H1 (cell line): Measurements from ENCODE around the gene PIP5K1B. TPM values are rescaled to one million over a fixed set of nuclear protein-coding genes. Genes with fewer than 3 reads are reported as not detected.

ENCODE experiments used
- BACH1 ChIP-seq: IDR thresholded peaks from 2 replicates; pipeline ENCODE4 v1.6.1; 2012; ENCODE audit warnings: low read length, improper control_type of control experiment
- BRCA1 ChIP-seq: IDR thresholded peaks from 2 replicates; pipeline ENCODE4 v1.6.1; 2012; ENCODE audit warnings: low read depth, low read length, improper control_type of control experiment
- GABPA ChIP-seq: IDR thresholded peaks from 2 replicates; pipeline ENCODE4 v1.6.1; 2011; ENCODE audit warnings: mild to moderate bottlenecking, low read length, moderate library complexity, borderline replicate concordance; ENCODE audit not compliant: insufficient read depth
- POLR2A ChIP-seq, 2 experiments: IDR thresholded peaks; 1 replicate in 1 of 2; 2 replicates in 1 of 2; pipeline ENCODE4 v1.6.1; 2011; ENCODE audit warnings: low read depth in 2 of 2, low read length in 2 of 2, mild to moderate bottlenecking in 2 of 2; ENCODE audit errors: control extremely low read depth in 1 of 2
- SP4 ChIP-seq: IDR thresholded peaks from 2 replicates; pipeline ENCODE4 v1.6.1; 2012; ENCODE audit warnings: low read length, inconsistent platforms
- SUZ12 ChIP-seq: fragments of 200-600 bp; sonication (generic); IDR thresholded peaks from 2 replicates; pipeline ENCODE4 v1.6.1; 2012; ENCODE audit warnings: mild to moderate bottlenecking, inconsistent platforms, low read length, moderate library complexity, mixed read lengths
- YY1 ChIP-seq: IDR thresholded peaks from 2 replicates; pipeline ENCODE4 v1.6.1; 2011; ENCODE audit warnings: low read depth, mild to moderate bottlenecking, low read length
- polyA plus RNA-seq, 7 experiments: library from polyadenylated mRNA; depleted of rRNA in 3 of 7; stranded (reverse) in 5 of 7; unstranded in 2 of 7; fragments of >200 nt in 5 of 7; fragments of 200-250 nt in 2 of 7; gene quantifications; 1 replicate in 5 of 7; 2 replicates in 1 of 7; 4 replicates in 1 of 7; pipeline versions ENCODE4 v1.2.1 to v1.2.3, GENCODE V29; 2011 to 2013; ENCODE audit warnings: missing spikeins in 2 of 7, mixed read lengths in 2 of 7
- total RNA-seq: library from RNA; stranded (reverse); fragmentation: NEBNext Ultra II Directional; extraction: Animal tissue kit (Norgen Biotek cat#: 25700); gene quantifications from 2 replicates; pipeline ENCODE4 v1.2.1, GENCODE V29; 2021
- TF ChIP-seq, protein P1 (sequence below), 3 experiments: IDR thresholded peaks; 1 replicate in 2 of 3; 2 replicates in 1 of 3; pipeline versions ENCODE4 v1.5.1 to v1.6.1; 2011; ENCODE audit warnings: low read length in 3 of 3, mild to moderate bottlenecking in 3 of 3, inconsistent platforms in 2 of 3, low read depth in 1 of 3, moderate library complexity in 1 of 3; ENCODE audit not compliant: insufficient read depth in 1 of 3; ENCODE audit errors: control extremely low read depth in 1 of 3

PIP5K1B gene
- total and polyA plus RNA-seq, 2 of the 8 experiments (the other 6 are each of a cell fraction or from before 2014, with no cell fraction given), result 4.7 to 7.7 TPM

DNA sequence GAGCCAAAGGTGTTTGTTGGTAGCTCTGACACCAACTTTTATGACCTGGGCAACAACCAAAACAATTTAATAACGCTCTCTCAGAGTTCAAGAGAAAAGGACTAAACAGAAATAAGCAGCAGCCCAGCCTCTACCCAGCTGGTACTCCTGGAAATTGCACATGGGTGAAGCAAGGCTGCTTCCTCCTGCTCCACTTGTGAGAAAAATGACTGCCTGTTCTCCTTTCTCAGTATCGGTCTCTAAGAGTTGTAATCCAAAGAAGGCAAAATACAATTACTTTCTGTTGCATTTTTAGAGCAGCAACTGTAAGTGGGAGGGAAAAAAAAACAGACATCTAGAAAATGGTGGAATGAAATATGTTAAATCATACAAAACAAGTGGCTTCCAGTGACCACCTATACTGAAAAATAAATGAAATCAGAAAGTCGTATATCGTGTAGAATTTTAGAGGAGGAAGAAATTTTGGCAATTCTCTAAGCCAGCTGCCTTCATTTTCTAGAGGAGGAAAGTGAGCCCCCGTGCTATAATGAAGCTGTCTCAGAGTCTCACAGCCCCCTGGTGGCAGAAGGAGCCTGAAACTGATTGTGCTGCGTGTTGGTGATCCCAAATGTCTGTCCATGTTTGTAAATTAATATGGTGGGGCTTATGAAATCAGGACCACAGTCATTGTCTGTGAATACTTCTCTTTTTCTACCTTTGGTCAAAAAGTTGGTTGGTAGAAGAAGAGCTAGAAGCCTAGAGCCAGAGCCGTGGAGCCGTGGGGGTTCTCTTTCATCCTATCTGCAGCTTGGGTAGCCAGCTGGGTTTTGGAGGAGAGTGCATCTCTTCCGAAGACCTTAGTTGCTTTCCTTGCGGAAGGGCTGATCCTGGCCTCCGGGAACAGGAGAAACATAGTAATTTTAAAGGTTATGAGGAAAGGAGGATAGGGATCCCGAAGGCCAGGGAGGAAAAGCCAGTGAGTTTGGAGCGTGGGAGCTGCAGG lies 139.9 kb downstream of the PIP5K1B start (continued):
- TF ChIP-seq, protein P1, sequence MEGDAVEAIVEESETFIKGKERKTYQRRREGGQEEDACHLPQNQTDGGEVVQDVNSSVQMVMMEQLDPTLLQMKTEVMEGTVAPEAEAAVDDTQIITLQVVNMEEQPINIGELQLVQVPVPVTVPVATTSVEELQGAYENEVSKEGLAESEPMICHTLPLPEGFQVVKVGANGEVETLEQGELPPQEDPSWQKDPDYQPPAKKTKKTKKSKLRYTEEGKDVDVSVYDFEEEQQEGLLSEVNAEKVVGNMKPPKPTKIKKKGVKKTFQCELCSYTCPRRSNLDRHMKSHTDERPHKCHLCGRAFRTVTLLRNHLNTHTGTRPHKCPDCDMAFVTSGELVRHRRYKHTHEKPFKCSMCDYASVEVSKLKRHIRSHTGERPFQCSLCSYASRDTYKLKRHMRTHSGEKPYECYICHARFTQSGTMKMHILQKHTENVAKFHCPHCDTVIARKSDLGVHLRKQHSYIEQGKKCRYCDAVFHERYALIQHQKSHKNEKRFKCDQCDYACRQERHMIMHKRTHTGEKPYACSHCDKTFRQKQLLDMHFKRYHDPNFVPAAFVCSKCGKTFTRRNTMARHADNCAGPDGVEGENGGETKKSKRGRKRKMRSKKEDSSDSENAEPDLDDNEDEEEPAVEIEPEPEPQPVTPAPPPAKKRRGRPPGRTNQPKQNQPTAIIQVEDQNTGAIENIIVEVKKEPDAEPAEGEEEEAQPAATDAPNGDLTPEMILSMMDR (IDR thresholded peaks at IDR 0.05; ENCODE audit: control extremely low read depth in 1 of 3, insufficient read depth in 1 of 3, low read depth in 1 of 3, low read length in 3 of 3), result peak; percentile 64 to 78 (median 65)
- TF ChIP-seq GABPA (no peak), SP4 (no peak), BRCA1 (no peak), SUZ12 (no peak), POLR2A (IDR thresholded peaks at IDR 0.05; ENCODE audit: control extremely low read depth in 1 of 2, low read depth in 2 of 2, low read length in 2 of 2) (no peak), BACH1 (no peak), YY1 (0 out of 2 replicates have a peak, but pooled peaks have one; percentile 22)
